ENCODE results near the gene BTBD3.

Gene BTBD3

DNA sequence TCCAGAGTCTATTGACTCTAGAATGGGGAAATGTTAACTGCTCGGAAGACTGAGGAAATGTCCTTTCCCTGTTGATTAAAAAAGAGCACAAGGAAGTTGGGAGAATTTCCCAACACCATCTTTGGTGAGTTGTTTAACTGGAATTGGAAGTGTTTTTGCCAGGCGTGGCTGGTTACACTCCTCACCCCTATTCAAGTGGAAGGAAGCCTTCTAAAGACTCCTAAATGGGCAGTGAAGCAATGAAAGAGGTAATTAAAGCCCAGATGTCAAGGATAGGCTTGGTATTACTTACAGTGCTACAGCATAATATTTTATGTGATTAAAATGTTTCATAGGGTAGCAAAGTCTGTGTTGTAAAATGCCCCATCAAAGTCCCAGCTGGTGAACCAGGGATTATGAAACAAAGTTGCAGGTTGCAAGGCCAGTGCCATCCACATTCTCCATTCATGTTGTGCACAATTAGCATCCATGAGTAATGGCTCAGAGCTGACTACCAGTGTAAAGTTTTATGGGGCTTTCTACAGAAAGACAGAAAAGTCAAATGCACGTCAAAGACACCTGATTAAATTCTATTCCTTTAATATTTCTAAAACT lies 52.6 kb downstream of the BTBD3 start:
- DNase-seq (ENCODE audit: low read depth), result no peak

DNA sequence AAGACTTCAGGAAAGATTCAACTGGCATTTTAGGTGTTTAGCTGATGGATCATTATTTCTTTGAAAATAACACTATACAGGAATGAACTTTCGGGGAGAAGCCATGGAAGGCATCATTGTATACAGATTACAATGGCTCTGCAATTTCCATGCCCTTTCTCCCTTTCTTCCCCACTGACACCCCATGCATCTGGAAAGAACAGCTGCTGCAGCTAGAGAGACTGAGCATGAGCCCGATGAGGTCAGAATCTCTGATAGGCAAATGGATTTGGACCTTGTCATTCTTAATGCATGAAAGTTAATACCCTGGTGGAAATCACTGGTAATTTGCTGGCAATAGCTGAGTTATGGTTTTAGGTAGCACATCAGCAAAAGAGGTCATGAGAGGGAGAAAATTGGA lies 54.8 kb downstream of the BTBD3 start:
- DNase-seq (ENCODE audit: low read depth), result no peak
